Natural killer cell (primary cell): Measurements from ENCODE around the gene SPRED2. TPM values are rescaled to one million over a fixed set of nuclear protein-coding genes. Genes with fewer than 3 reads are reported as not detected.

Experiments
- ATAC-seq, 3 donors: fragments of 150-1000 bp in 2 of 3; fragments of 200-7000 bp in 1 of 3; cut with Tn5 transposase; 1 replicate in 1 of 3; 2 replicates in 2 of 3; pipeline ENCODE4 v1.10.0; 2021; ENCODE audit warnings: mild to moderate bottlenecking in 2 of 3, moderate library complexity in 2 of 3
- DNase-seq, 2 donors: peaks; one replicate each; pipeline versions ENCODE4 v3.0.0 to v3.0.0-alpha.2; 2013 to 2021; ENCODE audit warnings: mixed read lengths in 1 of 2
- H3K27ac ChIP-seq: one replicate; pipeline ENCODE4 v1.5.1; 2013; ENCODE audit warnings: mild to moderate bottlenecking, low read length
- H3K27me3 ChIP-seq: one replicate; pipeline ENCODE4 v1.6.1; 2013; ENCODE audit warnings: low read length; ENCODE audit not compliant: control insufficient read depth, insufficient read depth
- H3K36me3 ChIP-seq: one replicate; pipeline ENCODE4 v1.6.1; 2013; ENCODE audit warnings: low read length; ENCODE audit not compliant: control insufficient read depth, insufficient read depth
- H3K4me1 ChIP-seq: one replicate; pipeline ENCODE4 v1.6.1; 2013; ENCODE audit warnings: low read length; ENCODE audit not compliant: control insufficient read depth, insufficient read depth
- H3K4me3 ChIP-seq: one replicate; pipeline ENCODE4 v1.5.1; 2013; ENCODE audit warnings: low read length
- H3K9me3 ChIP-seq: one replicate; pipeline ENCODE4 v1.6.1; 2013; ENCODE audit warnings: low read length; ENCODE audit not compliant: control insufficient read depth, insufficient read depth
- H3K27ac Mint-ChIP-seq, 2 donors: one replicate each; pipeline ENCODE4 v1.8.0; 2022; ENCODE audit warnings: mild to moderate bottlenecking in 2 of 2, mixed read lengths in 2 of 2, moderate library complexity in 1 of 2
- H3K27me3 Mint-ChIP-seq, 2 donors: one replicate each; pipeline ENCODE4 v1.8.0; 2022; ENCODE audit warnings: low read depth in 2 of 2, mixed read lengths in 2 of 2
- H3K36me3 Mint-ChIP-seq: one replicate; pipeline ENCODE4 v1.8.0; 2022; ENCODE audit warnings: mixed read lengths
- H3K4me1 Mint-ChIP-seq, 2 donors: one replicate each; pipeline ENCODE4 v1.8.0; 2022; ENCODE audit warnings: mixed read lengths in 2 of 2
- H3K4me3 Mint-ChIP-seq: one replicate; pipeline ENCODE4 v1.8.0; 2022; ENCODE audit warnings: mild to moderate bottlenecking, moderate library complexity, mixed read lengths
- H3K9me3 Mint-ChIP-seq, 2 donors: one replicate each; pipeline ENCODE4 v1.8.0; 2022; ENCODE audit warnings: mixed read lengths in 2 of 2
- CTCF ChIP-seq: fragments of 200-600 bp; IDR thresholded peaks from one replicate; pipeline ENCODE4 v1.8.0; 2022; ENCODE audit warnings: antibody characterized with exemption
- WGBS: methylation state at CpG from one replicate; pipeline ENCODE4 v1.1.7; 2013; ENCODE audit warnings: missing lambda C conversion rate; ENCODE audit not compliant: insufficient coverage; 5-methylcytosine and 5-hydroxymethylcytosine counted together
- intact Hi-C: fragments of 100-400 bp; cut with micrococcal nuclease; formaldehyde crosslinking; loops from one replicate; pipeline ENCODE4 v1.14.2; 2022
- total RNA-seq, 4 donors: library from RNA; stranded (reverse); fragments of 120-200 nt in 1 of 4; gene quantifications; one replicate each; pipeline versions ENCODE4 v1.2.3 to v1.2.4, GENCODE V29; 2013 to 2022

SPRED2 gene
- total RNA-seq, 3 donors from 2014 or later (not counting 1 experiment from before 2014, with no cell fraction given): 3.8 to 8.6 (median 8.3) TPM

DNA sequence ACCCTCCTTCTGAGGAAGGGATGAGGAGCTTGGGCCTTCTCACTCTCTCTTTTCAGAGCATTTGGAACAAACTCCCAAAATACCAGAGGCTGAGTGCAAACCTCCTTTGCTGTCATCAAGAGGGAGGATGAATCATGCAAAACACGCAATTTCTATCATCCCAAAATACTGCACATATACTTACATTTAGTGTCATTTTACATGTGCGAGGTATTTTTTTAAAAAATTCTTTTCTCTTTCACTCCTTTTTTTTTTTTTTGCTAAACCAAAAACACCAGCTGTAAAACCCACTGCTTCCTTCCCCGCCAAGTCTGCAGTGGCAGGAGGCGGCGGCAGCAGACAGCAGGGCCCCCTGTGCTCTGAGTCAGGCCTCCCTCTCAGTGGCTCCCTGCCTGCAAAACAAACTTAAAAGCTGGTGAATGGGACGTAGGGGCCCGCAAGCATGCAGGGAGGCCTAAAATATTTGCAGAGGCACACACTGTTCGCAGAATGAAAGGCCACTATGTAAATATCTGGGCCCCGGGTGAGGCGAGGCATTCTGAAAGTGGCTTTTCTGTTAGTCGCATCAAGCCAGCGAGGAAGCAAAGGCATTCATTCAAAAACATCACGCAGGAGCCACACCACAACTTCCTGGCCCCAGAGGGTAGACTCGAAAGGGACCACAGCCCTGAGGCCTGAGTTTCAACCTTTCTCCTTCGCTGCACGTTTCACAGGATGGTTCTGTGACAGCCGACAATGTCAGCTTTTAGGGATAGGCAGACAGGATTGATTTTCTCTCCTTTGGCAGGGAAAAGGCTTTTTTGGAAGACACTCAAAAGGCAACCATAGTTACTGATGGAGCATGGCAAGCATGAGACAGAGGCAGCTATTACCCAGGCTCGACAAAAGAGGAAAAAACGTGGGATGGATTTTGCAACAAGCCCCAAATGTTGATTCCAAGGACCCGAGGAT lies 131.4 kb downstream of the SPRED2 start:
- 4% methylated on average over 20 of the region's 20 CpGs for WGBS
- Histone ChIP-seq H3K36me3 (no peaks in the 10 kb centered on the region), H3K9me3 (no peaks in the 10 kb centered on the region), H3K4me1 (peaks cover 38% of the 10 kb centered on the region), H3K27ac (peak overlapping the region; percentile 14), H3K4me3 (peak overlapping the region; percentile 11), H3K27me3 (peaks cover 25% of the 10 kb centered on the region)
- Mint-ChIP-seq H3K4me3 (peak overlapping the region; percentile 91), H3K36me3 (peaks cover 6% of the 10 kb centered on the region), H3K9me3 (no peaks in the 10 kb centered on the region), H3K27ac (peak overlapping the region; percentile 74 to 79), H3K27me3 (peaks cover 43 to 45% of the 10 kb centered on the region in 2 donors), H3K4me1 (peaks cover 45 to 51% of the 10 kb centered on the region in 2 donors)
- no peak for TF ChIP-seq CTCF
- peak; percentile 81 to 87 (median 86) for ATAC-seq
- DNase-seq: peak; percentile 51 to 77
- intact Hi-C loops: loop anchor here (5.0 kb wide), 2 partner anchors 51 to 136 kb away; no protein-coding TSS in a partner anchor

DNA sequence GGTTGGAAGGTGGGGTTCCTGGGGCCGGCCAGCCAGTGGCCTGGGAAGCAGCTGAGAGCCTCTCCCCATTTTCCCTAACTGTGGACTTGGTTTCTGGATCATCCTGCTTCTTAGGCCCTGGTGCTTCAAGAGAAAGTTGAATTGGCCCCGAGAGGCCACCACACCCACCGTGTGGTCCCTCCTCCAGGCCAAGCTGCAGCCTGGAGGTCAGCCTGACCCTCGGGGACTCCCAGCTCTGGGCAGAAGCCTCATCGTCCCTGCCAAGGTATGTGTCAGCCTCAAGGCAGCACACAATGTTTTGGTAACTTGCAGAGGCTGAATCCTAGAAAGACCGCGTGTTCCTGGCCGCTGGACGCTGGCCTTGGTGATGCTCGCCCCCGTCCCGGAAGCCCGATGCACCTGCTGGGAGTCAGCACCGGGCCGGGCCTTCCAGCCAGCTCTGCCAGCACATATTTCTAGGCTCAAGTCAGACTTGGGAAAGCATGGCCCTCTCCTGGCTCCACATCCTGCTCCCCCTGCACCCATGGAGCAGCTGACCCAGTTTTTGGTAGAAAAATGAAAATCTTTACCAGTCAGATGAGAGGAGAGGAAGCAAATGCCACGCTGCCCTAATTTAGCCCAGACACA lies 132.2 kb downstream of the SPRED2 start:
- 67% methylated on average over 16 of the region's 16 CpGs for WGBS
- H3K4me1 ChIP-seq: peaks cover 38% of the 10 kb centered on the region
- Mint-ChIP-seq H3K9me3 (no peaks in the 10 kb centered on the region), H3K27ac (peak overlapping the region; percentile 74 to 79), H3K27me3 (peaks cover 45 to 47% of the 10 kb centered on the region in 2 donors), H3K4me3 (peak overlapping the region; percentile 91), H3K4me1 (peaks cover 45 to 51% of the 10 kb centered on the region in 2 donors), H3K36me3 (peaks cover 6% of the 10 kb centered on the region)
- TF ChIP-seq CTCF: no peak
- ATAC-seq: no peak
- peaks cover 25% of the 10 kb centered on the region for H3K27me3 ChIP-seq
- no peak for DNase-seq
- no peaks in the 10 kb centered on the region for H3K9me3 ChIP-seq
- intact Hi-C loops: loop anchor here (5.0 kb wide), 2 partner anchors 52 to 137 kb away; no protein-coding TSS in a partner anchor
- H3K4me3 ChIP-seq: no peak overlapping the region
- H3K27ac ChIP-seq: no peak overlapping the region
- H3K36me3 ChIP-seq: no peaks in the 10 kb centered on the region

DNA sequence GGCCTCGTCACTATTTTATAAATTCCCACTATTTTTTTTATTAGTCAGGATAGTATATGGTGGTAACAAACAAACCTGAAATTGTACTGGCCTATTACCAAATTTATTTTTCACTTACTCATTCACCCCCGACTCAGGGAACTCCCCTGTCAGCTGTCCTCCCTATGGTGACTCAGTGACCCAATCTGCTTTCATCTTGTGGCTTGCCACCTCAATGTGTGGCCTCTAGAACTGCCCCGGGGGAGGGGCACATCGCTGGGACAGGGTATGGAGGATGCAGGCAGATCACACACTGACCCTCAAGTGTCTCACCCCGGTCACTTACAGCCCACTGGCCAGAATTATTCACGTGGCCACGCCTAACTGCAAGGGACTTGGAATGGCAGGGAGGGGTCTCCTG lies 133.2 kb downstream of the SPRED2 start:
- DNase-seq (peak in 1 of 2 donors; percentile 44), ATAC-seq (peak; percentile 53 to 68 (median 65))
- H3K27ac Mint-ChIP-seq: peak overlapping the region in 1 of 2 donors; percentile 44
- Histone ChIP-seq H3K4me1 (peaks cover 38% of the 10 kb centered on the region), H3K4me3 (no peak overlapping the region), H3K27me3 (peaks cover 25% of the 10 kb centered on the region), H3K36me3 (no peaks in the 10 kb centered on the region), H3K9me3 (no peaks in the 10 kb centered on the region), H3K27ac (no peak overlapping the region)
- peaks cover 55% of the 10 kb centered on the region in 2 donors for H3K27me3 Mint-ChIP-seq
- intact Hi-C loops: no loop called here
- peaks cover 45 to 51% of the 10 kb centered on the region in 2 donors for H3K4me1 Mint-ChIP-seq
- no peaks in the 10 kb centered on the region for H3K9me3 Mint-ChIP-seq
- peaks cover 6% of the 10 kb centered on the region for H3K36me3 Mint-ChIP-seq
- TF ChIP-seq CTCF: no peak
- no peak overlapping the region for H3K4me3 Mint-ChIP-seq
- WGBS: 40% methylated on average over 6 of the region's 7 CpGs
